Type B pancreatic cell (in vitro differentiated cells): ENCODE measurements around the gene KNDC1. TPM values are rescaled to one million over a fixed set of nuclear protein-coding genes. Genes with fewer than 3 reads are reported as not detected.

Experiments
- DNase-seq: peaks from one replicate; pipeline ENCODE4 v3.0.0; 2021; ENCODE audit warnings: mixed read lengths; ENCODE audit not compliant: unreplicated experiment; ENCODE audit errors: extremely low spot score
- H3K27ac Mint-ChIP-seq: 2 replicates; pipeline ENCODE4 v1.8.0; 2021; ENCODE audit warnings: mild to moderate bottlenecking, mixed read lengths
- H3K27me3 Mint-ChIP-seq: 2 replicates; pipeline ENCODE4 v1.8.0; 2021; ENCODE audit warnings: mixed read lengths
- H3K36me3 Mint-ChIP-seq: 2 replicates; pipeline ENCODE4 v1.8.0; 2021; ENCODE audit warnings: mixed read lengths
- H3K4me1 Mint-ChIP-seq: one replicate; pipeline ENCODE4 v1.8.0; 2021; ENCODE audit warnings: mixed read lengths; ENCODE audit not compliant: unreplicated experiment
- H3K4me3 Mint-ChIP-seq: 2 replicates; pipeline ENCODE4 v1.8.0; 2021; ENCODE audit warnings: mild to moderate bottlenecking, mixed read lengths
- H3K9me3 Mint-ChIP-seq: 2 replicates; pipeline ENCODE4 v1.8.0; 2021; ENCODE audit warnings: mixed read lengths
- total RNA-seq: library from RNA; stranded (reverse); gene quantifications from 2 replicates; pipeline ENCODE4 v1.2.1, GENCODE V29; 2021; ENCODE audit warnings: low replicate concordance
- TF ChIP-seq, protein P1 (sequence below): fragments of 200-600 bp; sonication (generic); conservative IDR thresholded peaks from 2 replicates; pipeline ENCODE4 v1.5.0; 2021; ENCODE audit warnings: antibody characterized with exemption, mild to moderate bottlenecking

KNDC1 gene
- total RNA-seq, 1 donor from 2014 or later = 6.4 TPM

DNA sequence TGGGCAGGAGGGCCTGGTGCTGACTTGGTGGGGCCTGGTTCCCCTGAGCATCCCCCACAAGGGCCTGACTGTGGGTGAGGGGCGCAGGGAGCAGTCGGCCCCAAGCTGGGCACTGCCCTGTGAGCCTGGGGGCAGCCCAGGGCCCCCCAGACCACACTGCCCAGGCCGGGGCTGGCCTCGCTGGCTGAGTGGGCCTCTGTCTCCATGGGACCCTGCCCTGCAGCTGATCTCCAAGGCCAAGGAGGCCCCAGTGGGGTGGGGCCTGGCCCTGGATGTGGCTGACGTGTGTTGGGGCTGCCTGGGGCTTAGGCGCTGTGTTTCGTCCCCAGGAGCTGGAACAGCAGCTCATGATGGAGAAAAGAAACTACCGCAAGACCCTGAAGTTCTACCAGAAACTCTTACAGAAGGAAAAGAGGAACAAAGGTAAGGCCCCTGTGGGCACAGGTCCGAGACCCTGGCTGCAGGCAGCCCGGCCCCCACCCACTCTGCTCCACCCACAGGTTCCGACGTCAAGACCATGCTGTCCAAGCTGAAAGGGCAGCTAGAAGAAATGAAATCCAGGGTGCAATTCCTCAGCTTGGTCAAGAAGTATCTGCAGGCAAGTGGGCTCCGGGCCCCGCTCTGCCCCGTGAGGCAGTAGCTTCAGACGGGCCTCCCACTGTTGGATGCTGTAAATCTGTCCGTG lies 46.5 kb downstream of the KNDC1 start:
- Mint-ChIP-seq H3K27ac (no peak overlapping the region), H3K4me3 (no peak overlapping the region), H3K27me3 (no peaks in the 10 kb centered on the region), H3K4me1 (no peaks in the 10 kb centered on the region), H3K36me3 (no peaks in the 10 kb centered on the region), H3K9me3 (no peaks in the 10 kb centered on the region)
- DNase-seq = no peak
- TF ChIP-seq, protein P1, sequence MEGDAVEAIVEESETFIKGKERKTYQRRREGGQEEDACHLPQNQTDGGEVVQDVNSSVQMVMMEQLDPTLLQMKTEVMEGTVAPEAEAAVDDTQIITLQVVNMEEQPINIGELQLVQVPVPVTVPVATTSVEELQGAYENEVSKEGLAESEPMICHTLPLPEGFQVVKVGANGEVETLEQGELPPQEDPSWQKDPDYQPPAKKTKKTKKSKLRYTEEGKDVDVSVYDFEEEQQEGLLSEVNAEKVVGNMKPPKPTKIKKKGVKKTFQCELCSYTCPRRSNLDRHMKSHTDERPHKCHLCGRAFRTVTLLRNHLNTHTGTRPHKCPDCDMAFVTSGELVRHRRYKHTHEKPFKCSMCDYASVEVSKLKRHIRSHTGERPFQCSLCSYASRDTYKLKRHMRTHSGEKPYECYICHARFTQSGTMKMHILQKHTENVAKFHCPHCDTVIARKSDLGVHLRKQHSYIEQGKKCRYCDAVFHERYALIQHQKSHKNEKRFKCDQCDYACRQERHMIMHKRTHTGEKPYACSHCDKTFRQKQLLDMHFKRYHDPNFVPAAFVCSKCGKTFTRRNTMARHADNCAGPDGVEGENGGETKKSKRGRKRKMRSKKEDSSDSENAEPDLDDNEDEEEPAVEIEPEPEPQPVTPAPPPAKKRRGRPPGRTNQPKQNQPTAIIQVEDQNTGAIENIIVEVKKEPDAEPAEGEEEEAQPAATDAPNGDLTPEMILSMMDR = no peak

DNA sequence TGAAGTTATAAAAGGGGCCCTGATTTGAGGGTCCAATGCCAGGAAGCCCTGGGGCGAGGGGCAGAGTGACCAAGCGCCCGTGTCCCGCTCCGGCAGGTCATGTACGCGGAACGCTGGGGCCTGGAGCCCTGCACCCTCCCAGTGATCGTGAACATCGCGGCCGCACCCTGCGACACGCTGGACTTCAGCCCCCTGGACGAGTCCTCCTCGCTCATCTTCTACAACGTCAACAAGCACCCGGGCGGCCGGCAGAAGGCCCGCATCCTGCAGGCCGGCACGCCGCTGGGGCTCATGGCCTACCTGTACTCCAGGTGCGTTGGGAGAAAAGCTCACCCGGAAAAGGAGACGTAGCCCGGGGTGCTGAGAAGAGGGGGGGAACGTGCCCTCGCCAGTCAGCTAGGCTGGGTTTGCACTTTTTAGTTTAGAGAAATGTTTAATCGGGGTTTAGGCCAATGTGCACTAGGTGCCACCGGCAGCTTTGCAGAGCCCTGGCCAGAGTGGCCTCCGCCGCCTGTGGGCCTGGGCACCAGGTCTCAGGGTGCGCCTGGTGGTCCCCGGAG lies 47.1 kb downstream of the KNDC1 start:
- H3K36me3 Mint-ChIP-seq = no peaks in the 10 kb centered on the region
- DNase-seq = no peak
- TF ChIP-seq, protein P1 = no peak
- H3K27ac Mint-ChIP-seq = no peak overlapping the region
- H3K9me3 Mint-ChIP-seq = no peaks in the 10 kb centered on the region
- H3K27me3 Mint-ChIP-seq = no peaks in the 10 kb centered on the region
- no peak overlapping the region for H3K4me3 Mint-ChIP-seq
- H3K4me1 Mint-ChIP-seq = no peaks in the 10 kb centered on the region

DNA sequence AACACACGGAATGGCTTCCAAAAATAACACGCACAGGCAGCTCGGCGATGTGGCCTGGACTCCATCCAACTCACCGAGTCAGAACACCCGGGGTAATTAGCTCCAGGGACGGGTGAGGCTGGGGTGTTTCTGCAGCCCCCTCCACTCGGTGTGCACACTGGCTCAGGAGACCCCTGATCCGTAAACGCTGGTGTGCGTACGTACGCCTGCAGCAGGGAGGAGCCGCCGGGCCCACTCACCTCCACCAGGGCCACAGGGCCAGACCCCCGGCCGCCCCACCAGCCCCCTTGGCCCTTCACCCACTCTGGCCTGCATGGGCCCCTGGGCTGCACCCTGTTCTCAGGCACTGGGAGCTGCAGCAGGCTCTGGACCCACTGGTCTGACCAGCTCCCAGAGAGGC lies 47.6 kb downstream of the KNDC1 start:
- H3K9me3 Mint-ChIP-seq = no peaks in the 10 kb centered on the region
- TF ChIP-seq, protein P1 = no peak
- no peak overlapping the region for H3K4me3 Mint-ChIP-seq
- H3K36me3 Mint-ChIP-seq = no peaks in the 10 kb centered on the region
- H3K27me3 Mint-ChIP-seq = no peaks in the 10 kb centered on the region
- no peak overlapping the region for H3K27ac Mint-ChIP-seq
- H3K4me1 Mint-ChIP-seq = no peaks in the 10 kb centered on the region
- no peak for DNase-seq

DNA sequence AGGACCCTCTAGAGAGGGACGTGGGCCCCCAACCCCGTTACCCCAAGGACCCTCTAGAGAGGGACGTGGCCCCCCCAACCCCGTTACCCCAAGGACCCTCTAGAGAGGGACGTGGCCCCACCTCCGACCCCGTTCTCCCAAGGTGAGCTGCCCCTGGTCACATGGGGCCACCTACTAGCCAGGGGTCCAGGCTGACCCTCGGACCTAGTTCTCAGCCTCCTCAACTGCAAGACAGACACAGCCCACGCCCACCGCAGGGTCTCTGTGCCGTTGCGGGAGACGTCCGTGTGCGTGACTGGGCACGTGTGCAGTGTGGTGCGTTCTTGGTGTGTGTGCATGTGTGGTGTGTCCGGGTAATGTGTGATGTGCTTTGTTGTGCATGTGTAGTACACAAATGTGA lies 48.4 kb downstream of the KNDC1 start:
- DNase-seq = no peak
- H3K27ac Mint-ChIP-seq = no peak overlapping the region
- TF ChIP-seq, protein P1 = no peak
- no peak overlapping the region for H3K4me3 Mint-ChIP-seq
- no peaks in the 10 kb centered on the region for H3K4me1 Mint-ChIP-seq
- H3K9me3 Mint-ChIP-seq = no peaks in the 10 kb centered on the region
- H3K27me3 Mint-ChIP-seq = no peaks in the 10 kb centered on the region
- no peaks in the 10 kb centered on the region for H3K36me3 Mint-ChIP-seq

DNA sequence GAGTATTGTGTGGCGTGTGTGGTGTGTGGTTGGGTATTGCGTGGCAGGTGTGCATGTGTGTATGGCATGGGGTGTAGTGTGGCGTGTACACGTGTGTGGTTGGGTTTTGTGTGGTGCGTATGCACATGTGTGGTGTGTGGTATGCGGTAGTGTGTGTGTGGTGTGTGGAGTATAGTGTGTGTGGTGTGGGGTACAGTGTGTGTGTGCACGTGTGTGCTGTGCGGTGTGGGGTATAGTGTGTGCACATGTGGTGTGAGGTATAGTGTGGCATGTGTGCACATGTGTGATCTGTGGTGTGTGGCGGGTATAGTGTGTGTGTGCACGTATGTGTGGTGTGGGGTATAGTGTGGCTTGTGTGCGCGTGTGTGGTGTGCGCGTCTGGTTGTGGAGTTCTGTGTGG lies 49.1 kb downstream of the KNDC1 start:
- TF ChIP-seq, protein P1 = no peak
- Mint-ChIP-seq H3K27me3 (no peaks in the 10 kb centered on the region), H3K9me3 (no peaks in the 10 kb centered on the region), H3K4me1 (no peaks in the 10 kb centered on the region), H3K36me3 (no peaks in the 10 kb centered on the region), H3K27ac (no peak overlapping the region), H3K4me3 (no peak overlapping the region)
- no peak for DNase-seq
